HepG2 (cell line): ENCODE data around the gene BAG5. TPM values are rescaled to one million over a fixed set of nuclear protein-coding genes. Genes with fewer than 3 reads are reported as not detected.

Experiments
- AKNA ChIP-seq: sonication (generic); formaldehyde crosslinking; IDR thresholded peaks from 2 replicates; pipeline ENCODE4 v1.4.0; 2020; ENCODE audit warnings: missing genetic modification reagents, borderline replicate concordance
- HINFP ChIP-seq: sonication (generic); formaldehyde crosslinking; IDR thresholded peaks from 2 replicates; pipeline ENCODE4 v1.4.0; 2020; ENCODE audit warnings: low read depth, mild to moderate bottlenecking, missing genetic modification reagents
- MNT ChIP-seq: fragments of 450-650 bp; IDR thresholded peaks from 2 replicates; pipeline ENCODE4 v1.6.1; 2016
- MXD4 ChIP-seq: IDR thresholded peaks from 2 replicates; pipeline ENCODE4 v1.6.1; 2016; ENCODE audit warnings: mild to moderate bottlenecking, missing biosample characterization, missing genetic modification reagents
- NFYC ChIP-seq: IDR thresholded peaks from 2 replicates; pipeline ENCODE4 v1.6.1; 2016; ENCODE audit warnings: missing genetic modification reagents, missing compliant biosample characterization
- PCBP2 ChIP-seq: fragments of 200-400 bp; formaldehyde crosslinking; optimal IDR thresholded peaks from 2 replicates; pipeline ENCODE3; 2018; ENCODE audit warnings: low read length, low read depth; ENCODE audit not compliant: poor library complexity, severe bottlenecking
- PRDM10 ChIP-seq: sonication (generic); formaldehyde crosslinking; IDR thresholded peaks from 2 replicates; pipeline ENCODE4 v1.4.0; 2020; ENCODE audit warnings: low read depth, missing genetic modification reagents
- SMC3 ChIP-seq: IDR thresholded peaks from 2 replicates; pipeline ENCODE4 v1.6.1; 2011; ENCODE audit warnings: low read length, improper control_type of control experiment
- SOX13 ChIP-seq, 3 experiments: fragments of 450-650 bp in 1 of 3; sonication (generic) in 1 of 3; formaldehyde crosslinking in 1 of 3; IDR thresholded peaks in 2 of 3; conservative IDR thresholded peaks in 1 of 3; 2 replicates each; pipeline versions ENCODE4 v1.5.0 to v1.6.1; 2016 to 2020; ENCODE audit warnings: antibody characterized with exemption in 1 of 3, mild to moderate bottlenecking in 1 of 3, missing compliant biosample characterization in 1 of 3, missing genetic modification reagents in 1 of 3, moderate library complexity in 1 of 3
- SPEN ChIP-seq: sonication (generic); formaldehyde crosslinking; IDR thresholded peaks from 2 replicates; pipeline ENCODE4 v1.5.1; 2020; ENCODE audit warnings: low read depth, mild to moderate bottlenecking, missing genetic modification reagents
- ZBTB39 ChIP-seq: sonication (generic); formaldehyde crosslinking; IDR thresholded peaks from 2 replicates; pipeline ENCODE4 v1.5.0; 2020; ENCODE audit warnings: missing genetic modification reagents
- polyA plus RNA-seq, 8 experiments: library from polyadenylated mRNA; depleted of rRNA in 3 of 8; stranded (reverse) in 7 of 8; unstranded in 1 of 8; fragments of >200 nt; fragmentation: Illumina TruSeq in 4 of 8; extraction: Trizol in 4 of 8; gene quantifications; 2 replicates each; pipeline versions ENCODE4 v1.2.1 to v1.2.3, GENCODE V29; 2011 to 2016; ENCODE audit warnings: low read depth in 4 of 8, missing spikeins in 1 of 8, mixed read lengths in 1 of 8; ENCODE audit not compliant: insufficient read depth in 1 of 8
- total RNA-seq, 5 experiments: library from RNA; depleted of rRNA; stranded (reverse); fragments of >200 nt; fragmentation: Illumina TruSeq; extraction: Trizol; gene quantifications; 2 replicates each; pipeline ENCODE4 v1.2.3, GENCODE V29; 2016; ENCODE audit warnings: low read depth in 1 of 5

BAG5 gene
- total and polyA plus RNA-seq, 2 of the 13 experiments (the other 11 are each of a cell fraction or from before 2014, with no cell fraction given), result 3.5 to 21.0 TPM

- no peak for TF ChIP-seq AKNA (CRISPR knock-in tag)
- TF ChIP-seq HINFP (CRISPR knock-in tag), result no peak
- no peak for TF ChIP-seq ZBTB39 (CRISPR knock-in tag)
- no peak for TF ChIP-seq SMC3
- TF ChIP-seq MXD4, result no peak
- TF ChIP-seq MNT, result no peak
- no peak for TF ChIP-seq SPEN (CRISPR knock-in tag)
- no peak for TF ChIP-seq SOX13 (IDR thresholded peaks at IDR 0.05)
- no peak for TF ChIP-seq SOX13 (CRISPR knock-in tag; conservative IDR thresholded peaks at IDR 0.05 in 1 of 2, IDR thresholded peaks at IDR 0.05 in 1 of 2)
- TF ChIP-seq NFYC (CRISPR knock-in tag), result no peak
- no peak for TF ChIP-seq PCBP2
- no peak for TF ChIP-seq PRDM10 (CRISPR knock-in tag)
Measured at GRCh38 chr14:103547941-103548462, 14.5 kb downstream of the BAG5 start (continued).
